Prostate gland (tissue), 2 donors: ENCODE results near the gene MYH3.

Experiments used
- POLR2A ChIP-seq: fragments of 450-650 bp; IDR thresholded peaks from one replicate; pipeline ENCODE4 v1.6.1; 2016; ENCODE audit warnings: antibody characterized with exemption, mild to moderate bottlenecking
- TF ChIP-seq, protein P1 (sequence below), 4 experiments: fragments of 200-600 bp in 2 of 4; fragments of 450-650 bp in 2 of 4; sonication (generic) in 2 of 4; IDR thresholded peaks; 1 replicate in 3 of 4; 2 replicates in 1 of 4; pipeline ENCODE4 v1.5.1; 2016 to 2019; ENCODE audit warnings: antibody characterized with exemption in 4 of 4, mild to moderate bottlenecking in 2 of 4, moderate library complexity in 2 of 4

DNA sequence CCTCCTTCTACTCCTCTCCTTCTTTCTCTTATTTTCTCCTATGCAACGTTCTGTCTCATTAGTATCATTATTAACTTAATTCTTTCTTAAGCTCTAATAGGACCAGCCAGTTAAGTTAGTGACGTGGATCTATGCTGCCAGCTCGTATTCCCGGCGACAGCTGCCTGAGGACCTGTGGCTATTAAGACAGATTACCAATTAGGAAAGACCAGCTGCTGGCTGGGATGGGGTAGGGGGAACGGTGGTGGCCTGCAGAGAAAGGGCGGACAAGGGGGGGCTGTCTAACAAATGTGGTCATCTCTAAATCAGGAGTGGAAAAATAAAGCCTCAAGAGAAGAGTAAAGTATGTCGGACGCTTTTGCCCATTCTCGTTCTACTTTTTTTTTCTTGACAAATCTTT lies 770 bp upstream of the MYH3 start:
- TF ChIP-seq, protein P1, sequence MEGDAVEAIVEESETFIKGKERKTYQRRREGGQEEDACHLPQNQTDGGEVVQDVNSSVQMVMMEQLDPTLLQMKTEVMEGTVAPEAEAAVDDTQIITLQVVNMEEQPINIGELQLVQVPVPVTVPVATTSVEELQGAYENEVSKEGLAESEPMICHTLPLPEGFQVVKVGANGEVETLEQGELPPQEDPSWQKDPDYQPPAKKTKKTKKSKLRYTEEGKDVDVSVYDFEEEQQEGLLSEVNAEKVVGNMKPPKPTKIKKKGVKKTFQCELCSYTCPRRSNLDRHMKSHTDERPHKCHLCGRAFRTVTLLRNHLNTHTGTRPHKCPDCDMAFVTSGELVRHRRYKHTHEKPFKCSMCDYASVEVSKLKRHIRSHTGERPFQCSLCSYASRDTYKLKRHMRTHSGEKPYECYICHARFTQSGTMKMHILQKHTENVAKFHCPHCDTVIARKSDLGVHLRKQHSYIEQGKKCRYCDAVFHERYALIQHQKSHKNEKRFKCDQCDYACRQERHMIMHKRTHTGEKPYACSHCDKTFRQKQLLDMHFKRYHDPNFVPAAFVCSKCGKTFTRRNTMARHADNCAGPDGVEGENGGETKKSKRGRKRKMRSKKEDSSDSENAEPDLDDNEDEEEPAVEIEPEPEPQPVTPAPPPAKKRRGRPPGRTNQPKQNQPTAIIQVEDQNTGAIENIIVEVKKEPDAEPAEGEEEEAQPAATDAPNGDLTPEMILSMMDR (IDR thresholded peaks at IDR 0.05), result no peak
- no peak for TF ChIP-seq POLR2A
